ENCODE measurements around the gene NXT1.

Gene NXT1

DNA sequence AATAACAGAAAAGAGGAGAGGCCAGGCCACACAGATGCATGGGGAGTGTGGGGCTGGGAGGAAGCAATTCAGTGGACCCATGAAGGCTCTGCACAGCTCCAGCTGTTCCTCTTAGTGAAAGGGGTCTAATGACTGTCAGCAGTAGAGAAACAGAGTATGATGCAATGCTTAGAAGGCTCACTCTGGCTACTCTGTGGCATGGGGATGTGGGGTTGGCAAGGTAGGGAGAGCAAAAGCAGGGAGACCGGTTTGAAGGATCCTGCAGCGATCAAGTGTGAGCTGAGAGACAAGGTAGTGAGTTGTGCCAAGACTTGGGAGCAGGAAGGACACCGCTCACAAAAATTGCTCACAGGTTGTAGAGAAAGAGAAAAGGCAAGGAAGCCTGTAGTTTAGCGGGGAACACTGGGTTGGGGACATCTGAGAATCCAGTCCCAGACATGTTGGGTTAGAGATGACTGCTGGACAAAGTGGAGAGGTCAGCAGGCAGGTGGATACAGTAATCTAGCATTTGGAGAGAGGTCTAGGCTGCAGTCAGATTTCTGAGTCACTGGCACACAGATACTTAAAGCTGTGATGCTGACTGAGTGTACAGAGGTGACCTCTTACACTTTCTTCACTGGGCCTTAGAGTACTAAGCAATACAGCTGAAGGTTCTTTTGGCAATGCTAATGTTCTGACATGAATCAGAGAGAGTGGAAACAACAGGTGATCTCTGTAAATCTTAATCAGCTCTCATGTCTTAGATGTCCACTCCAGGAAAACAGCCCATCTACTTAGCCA, 43.6 kb downstream of the NXT1 start:
- no peak for DNase-seq

GRCh38 chr20:23396950-23397627, 46.5 kb downstream of the NXT1 start:
- DNase-seq, result no peak

GRCh38 chr20:23397961-23398360, 47.4 kb downstream of the NXT1 start:
- DNase-seq, result no peak

DNA sequence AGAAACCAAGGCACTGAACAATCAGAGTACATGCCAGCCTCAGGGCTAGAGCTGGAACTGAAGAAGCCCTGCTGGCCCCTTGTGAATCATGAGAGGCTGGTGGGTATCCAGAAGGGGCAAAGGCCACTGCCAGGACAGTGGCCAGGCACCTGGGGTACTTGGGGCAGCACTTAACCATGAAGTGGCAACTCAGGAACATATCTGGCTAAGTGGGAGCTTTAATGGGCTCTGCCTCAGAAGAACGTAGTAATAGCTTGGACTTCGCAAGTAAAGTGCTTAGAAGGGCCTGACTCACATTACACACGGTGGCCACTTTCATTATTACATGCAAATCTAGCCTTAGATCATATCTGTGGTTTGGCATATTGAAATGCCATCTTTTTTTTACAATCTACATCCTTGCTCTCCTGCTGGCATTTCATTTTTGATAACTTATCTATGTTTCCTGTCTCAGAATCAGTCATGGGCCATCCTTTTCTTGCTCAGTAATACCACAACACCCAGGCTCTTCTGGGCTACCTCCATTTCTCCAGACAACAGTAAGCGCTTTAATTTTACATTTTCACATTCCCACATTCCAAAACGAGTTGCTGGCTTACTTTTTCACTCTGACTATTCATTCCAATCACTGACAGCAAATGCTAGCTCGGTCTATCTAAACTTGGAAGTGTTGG, 49.1 kb downstream of the NXT1 start:
- DNase-seq, result peak; percentile 59

DNA sequence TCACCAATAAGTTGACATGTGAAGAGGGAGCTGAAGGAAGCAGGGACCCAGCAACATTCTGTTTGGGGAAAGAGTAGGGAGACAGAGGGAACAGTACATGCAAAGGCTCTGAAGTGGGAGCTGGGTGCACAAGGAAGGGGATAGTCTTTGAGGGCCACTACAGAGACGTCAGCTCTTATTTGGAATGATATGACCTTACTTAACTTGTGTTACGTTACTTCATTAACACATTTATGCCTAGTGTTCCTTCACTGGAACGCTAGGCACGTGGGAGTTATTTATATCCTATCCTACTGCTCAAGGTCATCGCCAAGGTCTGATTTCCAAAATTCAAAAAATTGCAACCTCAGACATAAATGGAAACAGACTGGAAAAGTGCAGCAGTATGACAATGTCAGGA, 50.5 kb downstream of the NXT1 start:
- DNase-seq, result no peak

GRCh38 chr20:23403751-23404150, 53.2 kb downstream of the NXT1 start:
- no peak for DNase-seq

DNA sequence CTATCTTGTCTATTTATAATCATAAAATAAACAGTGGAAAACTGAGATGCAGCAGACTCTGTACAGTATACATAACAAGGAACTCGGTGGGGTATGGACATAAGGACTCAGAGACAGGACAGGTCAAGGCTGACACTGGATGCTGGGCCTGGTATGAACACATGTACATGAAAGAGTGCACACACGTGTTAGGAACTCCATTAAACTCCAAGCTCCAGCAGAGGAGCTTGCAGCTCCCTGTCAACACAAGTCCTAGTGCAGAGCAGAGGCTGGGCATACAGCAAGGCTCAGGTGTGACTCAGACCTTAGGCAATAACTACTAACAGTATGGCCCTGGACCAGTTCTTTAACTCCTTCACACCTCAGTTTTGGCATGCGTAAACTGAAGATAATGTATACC, 53.6 kb downstream of the NXT1 start:
- DNase-seq, result no peak
